Endometrial microvascular endothelial cells (primary cell): ENCODE data around the gene NXN. TPM values are rescaled to one million over a fixed set of nuclear protein-coding genes. Genes with fewer than 3 reads are reported as not detected.
"Not testable (repeated sequence)": the region's sequence is repeated elsewhere in the genome, so short reads cannot be mapped to it uniquely, and the experiment has no call there.

Experiments
- in situ Hi-C: cut with HindIII; loops from 2 replicates; pipeline ENCODE4 v1.10.0; 2017; ENCODE audit warnings: low sequenced_read_pairs, low pct_unique_long_range_greater_than_20kb; ENCODE audit errors: inconsistent ontology term
- total RNA-seq: library from RNA; depleted of rRNA; stranded (reverse); fragments of >200 nt; gene quantifications from one replicate; pipeline ENCODE4 v1.2.3, GENCODE V29; 2015; ENCODE audit errors: inconsistent ontology term

Gene NXN
- total RNA-seq, 1 donor from 2014 or later = 0.28 TPM

- in situ Hi-C loops = not testable (repeated sequence)
Measured at GRCh38 chr17:829614-830013, 150.0 kb downstream of the NXN start.

- in situ Hi-C loops = no loop called here
Measured at GRCh38 chr17:828761-829160, 150.8 kb downstream of the NXN start.

- in situ Hi-C loops = no loop called here
Measured at GRCh38 chr17:826778-827177, 152.8 kb downstream of the NXN start.

DNA sequence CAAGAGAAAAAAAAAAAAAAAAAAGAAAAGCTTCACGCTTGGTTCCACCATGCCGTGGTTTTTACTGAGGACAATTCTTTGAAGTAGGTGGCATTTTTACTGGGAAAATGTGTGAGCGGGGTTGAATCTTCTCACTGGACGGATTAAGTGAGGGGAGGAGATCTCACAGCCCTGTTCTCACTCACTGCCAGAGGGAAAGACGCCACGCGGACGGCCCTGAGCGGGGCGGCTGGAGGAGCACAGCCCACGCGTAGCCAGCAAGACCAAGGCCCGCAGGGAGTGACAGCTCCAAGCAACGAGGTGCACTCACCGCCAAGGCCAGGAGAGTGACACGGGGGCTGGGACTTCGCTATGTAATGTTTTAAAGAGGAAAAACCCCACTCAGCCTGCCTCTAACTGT lies 154.4 kb downstream of the NXN start:
- in situ Hi-C loops = no loop called here

- in situ Hi-C loops = no loop called here
Measured at GRCh38 chr17:824378-824777, 155.2 kb downstream of the NXN start.

DNA sequence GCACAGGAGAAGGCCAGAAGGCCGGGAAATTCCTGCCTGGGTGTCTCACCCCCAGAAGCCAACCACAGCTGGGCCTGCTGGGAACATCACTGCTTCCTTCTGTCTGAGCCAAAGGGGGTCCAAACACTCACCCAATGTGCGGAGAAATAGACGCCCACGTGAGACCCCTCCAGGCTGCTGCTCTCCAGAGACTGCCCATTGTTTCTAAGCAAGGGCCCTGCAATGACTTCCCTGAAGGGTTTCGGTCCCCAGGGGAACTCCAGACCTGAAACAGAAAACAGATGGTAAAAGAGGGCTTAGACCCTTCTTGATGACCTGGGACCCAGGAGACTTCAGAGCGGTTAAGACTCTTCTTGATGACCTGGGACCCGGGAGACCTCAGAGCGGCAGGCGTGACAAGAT lies 156.1 kb downstream of the NXN start:
- in situ Hi-C loops = no loop called here

DNA sequence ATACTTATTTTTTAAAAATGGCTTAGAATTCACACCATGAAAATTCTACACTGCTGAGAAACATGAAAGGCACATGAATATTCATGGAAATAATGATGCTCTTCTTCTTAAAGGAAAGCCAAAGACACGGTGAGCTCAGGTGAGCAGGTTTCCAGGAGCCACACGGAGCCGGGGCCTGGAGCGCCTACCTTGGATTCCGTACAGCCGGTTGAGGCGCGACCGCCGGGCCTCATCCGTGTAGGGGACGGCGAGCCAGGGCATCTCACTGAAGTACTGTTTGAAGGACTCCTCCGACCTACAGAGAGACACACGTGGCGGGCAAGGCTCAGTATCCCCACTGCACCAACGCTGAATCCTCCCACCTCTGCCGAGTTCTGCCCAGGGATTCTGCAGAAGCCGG lies 160.3 kb downstream of the NXN start:
- in situ Hi-C loops = no loop called here

GRCh38 chr17:814371-814770 lies 165.2 kb downstream of the NXN start:
- in situ Hi-C loops = no loop called here

DNA sequence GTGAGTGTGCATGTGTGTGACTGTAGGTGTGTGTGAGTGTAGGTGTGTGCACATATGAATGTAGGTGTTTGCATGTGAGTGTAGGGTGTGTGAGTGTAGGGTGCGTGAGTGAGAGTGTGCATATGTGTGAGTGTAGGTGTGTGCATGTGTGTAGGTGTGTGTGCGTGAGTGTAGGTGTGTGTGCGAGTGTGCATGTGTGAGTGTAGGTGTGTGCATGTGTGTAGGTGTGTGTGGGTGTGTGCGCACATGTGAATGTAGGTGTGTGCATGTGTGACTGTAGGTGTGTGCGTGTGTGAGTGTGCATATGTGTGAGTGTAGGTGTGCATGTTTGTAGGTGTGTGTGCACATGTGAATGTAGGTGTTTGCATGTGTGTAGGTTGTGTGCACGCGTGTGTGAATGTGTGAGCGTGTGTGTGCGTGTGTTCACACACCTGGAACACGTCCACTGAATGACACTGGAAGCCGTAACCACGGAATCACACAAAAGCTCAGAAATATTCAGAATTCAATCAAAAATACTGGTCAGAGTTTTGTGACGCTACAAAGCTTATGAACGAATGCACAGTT lies 166.9 kb downstream of the NXN start:
- in situ Hi-C loops = no loop called here

DNA sequence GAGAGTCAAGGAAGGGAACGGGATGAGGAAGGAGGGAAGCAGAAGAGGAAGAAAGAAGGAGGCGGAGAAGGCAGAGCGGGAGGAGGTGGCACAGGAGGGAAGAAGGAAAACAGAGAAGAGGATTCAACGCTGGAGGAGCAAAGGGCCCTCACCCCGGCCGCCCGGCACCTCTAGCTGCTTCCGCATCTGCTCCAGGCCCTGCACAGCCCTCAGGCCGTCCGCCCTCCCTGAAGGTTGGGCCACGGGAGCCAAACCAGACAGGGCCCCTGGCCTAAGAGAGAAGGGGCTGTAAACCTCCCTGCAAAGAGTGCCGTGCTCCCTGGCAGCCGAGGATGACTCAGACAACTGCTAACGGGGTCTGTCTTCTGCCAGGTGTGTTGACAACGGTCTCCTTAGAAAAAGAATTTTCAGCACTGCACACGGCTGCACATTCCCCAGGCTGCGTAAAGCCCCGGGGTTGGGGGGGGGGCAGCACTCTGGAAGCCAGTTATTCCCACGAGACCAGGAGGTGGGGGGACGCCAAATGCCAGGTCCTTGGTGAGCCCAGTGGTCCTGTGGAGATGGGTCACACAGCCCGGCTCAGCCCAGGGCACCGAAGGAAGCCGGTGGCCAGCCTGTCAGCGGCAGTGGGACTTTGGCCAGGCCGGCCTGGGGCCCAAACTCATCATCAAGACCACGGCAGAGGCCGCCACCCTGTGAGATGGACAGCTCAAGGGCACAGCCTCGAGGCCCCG lies 168.4 kb downstream of the NXN start:
- in situ Hi-C loops = no loop called here

DNA sequence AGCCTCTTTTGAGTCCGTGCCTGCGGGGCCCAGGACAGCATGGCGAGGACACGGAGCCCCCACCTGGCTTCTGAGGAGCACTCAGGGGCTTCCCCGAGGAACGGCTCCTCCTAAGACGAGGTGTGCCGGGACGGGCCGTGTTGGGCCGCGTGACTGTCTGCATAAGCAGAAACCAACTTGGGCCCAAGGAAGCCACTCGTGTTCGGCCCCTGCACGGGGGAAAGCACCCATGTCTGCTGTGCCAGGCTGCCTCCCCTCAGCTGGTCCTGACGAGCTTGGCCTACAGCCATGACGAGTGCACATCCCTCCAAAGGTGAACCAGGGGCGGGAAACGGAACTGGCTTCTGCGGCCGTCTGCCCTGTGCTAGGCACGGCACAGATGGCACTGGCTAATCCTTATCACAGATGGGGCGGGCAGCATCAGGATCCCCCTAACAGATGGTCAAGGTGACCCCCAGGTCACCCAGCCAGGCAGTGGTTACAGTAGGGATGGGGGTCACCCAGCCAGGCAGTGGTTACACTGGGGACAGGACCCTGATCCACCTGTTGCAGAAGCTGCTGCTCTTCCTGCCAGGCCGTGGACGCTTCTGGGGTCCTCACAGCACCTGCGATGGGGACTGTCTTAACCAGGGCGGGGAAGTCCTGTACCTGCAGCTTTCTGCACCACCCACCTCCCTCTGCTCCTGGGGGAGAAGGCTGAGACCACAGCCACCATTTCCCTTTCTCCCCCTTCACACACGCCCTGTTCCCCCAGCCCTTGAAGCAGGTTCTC lies 171.9 kb downstream of the NXN start:
- in situ Hi-C loops = no loop called here

- in situ Hi-C loops = no loop called here
Measured at GRCh38 chr17:806781-807522, 172.6 kb downstream of the NXN start.

- in situ Hi-C loops = no loop called here
Measured at GRCh38 chr17:806346-806745, 173.2 kb downstream of the NXN start.

DNA sequence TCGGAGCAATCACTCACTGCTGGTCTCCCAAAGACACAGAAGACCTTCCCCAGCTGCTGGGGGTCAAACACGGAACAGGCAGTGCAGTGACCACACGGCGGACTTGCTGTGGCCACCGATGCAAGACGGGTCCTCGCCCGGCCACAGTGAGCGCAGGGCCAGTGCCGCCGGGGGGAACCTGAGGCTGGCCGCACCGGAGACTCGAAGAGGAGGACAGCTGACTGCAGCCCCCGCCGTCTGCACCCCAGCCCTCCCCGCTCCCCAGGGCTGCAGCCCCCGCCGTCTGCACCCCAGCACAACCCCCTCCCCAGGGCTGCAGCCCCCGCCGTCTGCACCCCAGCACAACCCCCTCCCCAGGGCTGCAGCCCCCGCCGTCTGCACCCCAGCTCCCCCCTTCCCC lies 173.7 kb downstream of the NXN start:
- in situ Hi-C loops = not testable (repeated sequence)

- in situ Hi-C loops = no loop called here
Measured at GRCh38 chr17:804541-805435, 174.8 kb downstream of the NXN start.

GRCh38 chr17:802901-803881 lies 176.4 kb downstream of the NXN start:
- in situ Hi-C loops = no loop called here

DNA sequence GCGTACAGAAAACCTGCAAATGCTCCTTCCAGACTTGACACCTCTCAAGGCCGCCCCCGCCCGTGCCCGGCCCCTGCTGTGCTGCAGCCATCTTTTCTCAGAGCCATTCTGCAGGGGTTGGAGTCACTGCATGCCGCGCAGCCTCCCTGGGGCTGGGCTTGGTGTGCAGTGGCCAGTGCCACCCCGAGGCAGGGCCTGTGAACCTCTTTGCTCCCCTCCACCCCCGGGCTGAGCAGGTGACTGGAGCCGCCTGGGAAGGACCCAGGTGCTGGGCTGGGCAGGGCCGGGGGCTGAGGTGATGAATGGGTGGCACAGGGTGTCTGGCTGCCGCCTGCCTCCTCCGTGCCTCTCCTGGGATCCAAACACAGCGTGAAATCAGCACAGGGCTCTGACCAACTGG lies 177.1 kb downstream of the NXN start:
- in situ Hi-C loops = no loop called here
